Panc1 (cell line): ENCODE measurements around the gene UNC13C. TPM values are rescaled to one million over a fixed set of nuclear protein-coding genes. Genes with fewer than 3 reads are reported as not detected.

Source experiments
- ATAC-seq: fragments of 200-7000 bp; cut with Tn5 transposase; 2 replicates; pipeline ENCODE4 v1.9.1; 2020; ENCODE audit warnings: mild to moderate bottlenecking, moderate library complexity
- BruUV-seq: library from RNA; stranded (reverse); fragments of 400-500 nt; replicated peaks from 2 replicates; lab custom pipeline; 2021; lab: Mats Ljungman, UMichigan
- CTCF ChIA-PET: fragments of 300-600 bp; sonication (Branson Sonifier 250); formaldehyde crosslinking; loops from one replicate; lab custom pipeline; 2022; ENCODE audit warnings: antibody characterized with exemption; lab: Charles Lee
- POLR2A ChIA-PET: fragments of 300-600 bp; sonication (Branson Sonifier 250); formaldehyde crosslinking; loops from one replicate; lab custom pipeline; 2022; ENCODE audit warnings: antibody characterized with exemption; lab: Charles Lee
- DNase-seq: peaks from one replicate; pipeline ENCODE4 v3.0.0-alpha.2; 2010; ENCODE audit warnings: low read depth, low spot score
- H3K27ac ChIP-seq: 2 replicates; pipeline ENCODE4 v1.5.1; 2011; ENCODE audit warnings: mild to moderate bottlenecking, low read length, inconsistent platforms
- H3K27me3 ChIP-seq: fragments of 200-500 bp; sonication (Bioruptor generic); 2 replicates; pipeline ENCODE4 v1.6.0; 2014; ENCODE audit warnings: low read length, inconsistent platforms; ENCODE audit not compliant: control insufficient read depth, insufficient read depth
- H3K36me3 ChIP-seq: fragments of 200-500 bp; sonication (Bioruptor generic); 2 replicates; pipeline ENCODE4 v1.5.1; 2014; ENCODE audit warnings: inconsistent platforms, mild to moderate bottlenecking, low read length, moderate library complexity; ENCODE audit not compliant: control insufficient read depth, insufficient read depth
- H3K4me1 ChIP-seq: 2 replicates; pipeline ENCODE4 v1.5.1; 2011; ENCODE audit warnings: inconsistent platforms, mild to moderate bottlenecking, low read length, moderate library complexity; ENCODE audit not compliant: control insufficient read depth, insufficient read depth
- H3K4me3 ChIP-seq, 2 experiments: 2 replicates each; pipeline ENCODE4 v1.5.1; 2011 to 2012; ENCODE audit warnings: low read depth in 2 of 2, low read length in 2 of 2, mild to moderate bottlenecking in 2 of 2, inconsistent platforms in 1 of 2, moderate library complexity in 1 of 2
- H3K9me3 ChIP-seq: fragments of 200-500 bp; sonication (Bioruptor generic); 2 replicates; pipeline ENCODE4 v1.5.1; 2014; ENCODE audit warnings: low read depth, mild to moderate bottlenecking, inconsistent platforms, low read length, moderate library complexity; ENCODE audit not compliant: control insufficient read depth, insufficient read depth
- POLR2AphosphoS5 ChIP-seq: IDR thresholded peaks from 2 replicates; pipeline ENCODE4 v1.6.1; 2012; ENCODE audit warnings: mild to moderate bottlenecking, low read depth, low read length, moderate library complexity
- SIN3A ChIP-seq: IDR thresholded peaks from 2 replicates; pipeline ENCODE4 v1.6.1; 2012; ENCODE audit warnings: low read depth, mild to moderate bottlenecking, low read length, moderate library complexity, borderline replicate concordance; ENCODE audit not compliant: insufficient read depth
- TCF7L2 ChIP-seq: IDR thresholded peaks from 2 replicates; pipeline ENCODE4 v1.6.1; 2011; ENCODE audit warnings: mild to moderate bottlenecking, low read depth, low read length, inconsistent platforms
- in situ Hi-C: cut with HindIII; loops from 2 replicates; pipeline ENCODE4 v1.10.0; 2016; ENCODE audit warnings: low sequenced_read_pairs, low pct_unique_long_range_greater_than_20kb
- intact Hi-C: fragments of 100-400 bp; cut with micrococcal nuclease; formaldehyde crosslinking; loops from one replicate; pipeline ENCODE4 v1.10.0; 2022; ENCODE audit not compliant: unreplicated experiment
- total RNA-seq: library from RNA; stranded (reverse); gene quantifications from one replicate; pipeline ENCODE4 v1.2.1, GENCODE V29; 2021; ENCODE audit not compliant: unreplicated experiment
- TF ChIP-seq, protein P1 (sequence below): fragments of 450-650 bp; IDR thresholded peaks from 2 replicates; pipeline ENCODE4 v1.5.1; 2017; ENCODE audit warnings: mild to moderate bottlenecking
- TF ChIP-seq, protein P2 (sequence below), 2 experiments: IDR thresholded peaks; 2 replicates each; pipeline ENCODE4 v1.6.1; 2011 to 2012; ENCODE audit warnings: low read depth in 2 of 2, control low read depth in 1 of 2, low read length in 1 of 2, mild to moderate bottlenecking in 1 of 2, moderate library complexity in 1 of 2; ENCODE audit not compliant: insufficient read depth in 1 of 2

UNC13C gene
- total RNA-seq, 1 experiment from 2014 or later, result not detected

DNA sequence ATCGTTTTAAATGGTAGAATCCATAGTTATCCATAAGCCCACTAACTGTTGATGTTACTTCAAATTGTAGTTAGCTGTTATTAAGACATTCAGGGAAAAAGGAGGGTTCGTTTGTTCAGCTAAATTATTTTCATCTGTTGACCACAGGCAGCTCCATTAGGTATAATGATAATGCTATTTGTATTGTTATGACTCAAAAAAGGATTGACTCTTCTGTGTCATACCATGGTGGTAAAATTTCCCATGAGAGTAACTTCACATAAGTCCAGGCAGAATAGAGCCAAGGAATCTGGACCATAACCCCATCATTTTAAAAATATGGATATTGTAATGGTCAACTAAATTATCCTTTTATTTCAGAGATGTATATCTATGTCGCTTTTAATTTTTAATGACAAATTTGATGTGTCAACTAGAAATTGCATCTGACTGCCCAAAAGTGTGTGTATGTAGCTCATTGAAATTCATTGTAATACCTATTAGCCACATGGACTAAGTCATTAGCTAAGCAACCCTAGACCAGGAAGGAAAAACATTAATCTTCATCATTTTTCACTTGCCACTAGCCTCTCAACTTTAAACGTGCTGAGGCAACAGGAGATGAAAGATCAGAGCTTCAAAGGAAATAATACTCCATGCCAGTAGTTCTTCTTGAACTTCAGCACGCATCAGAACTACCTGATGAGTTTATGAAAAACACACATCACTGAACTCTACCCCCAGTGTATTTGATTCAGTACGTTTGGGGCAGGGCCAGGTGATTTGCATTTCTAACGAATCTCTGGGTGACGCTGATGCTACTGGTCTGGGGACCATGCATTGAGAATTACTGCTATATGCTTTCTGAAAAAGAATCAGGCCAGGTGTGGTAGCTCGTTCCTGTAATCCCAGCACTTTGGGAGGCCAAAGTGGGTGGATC is 537.7 kb downstream of the UNC13C start:
- Histone ChIP-seq H3K4me1 (no peaks in the 10 kb centered on the region), H3K9me3 (no peaks in the 10 kb centered on the region; the same call in 1 of the 2 replicates), H3K4me3 (no peak overlapping the region), H3K27me3 (no peaks in the 10 kb centered on the region), H3K36me3 (no peaks in the 10 kb centered on the region), H3K27ac (no peak overlapping the region)
- TF ChIP-seq POLR2AphosphoS5 (no peak), TCF7L2 (no peak), SIN3A (no peak)
- TF ChIP-seq, protein P1, sequence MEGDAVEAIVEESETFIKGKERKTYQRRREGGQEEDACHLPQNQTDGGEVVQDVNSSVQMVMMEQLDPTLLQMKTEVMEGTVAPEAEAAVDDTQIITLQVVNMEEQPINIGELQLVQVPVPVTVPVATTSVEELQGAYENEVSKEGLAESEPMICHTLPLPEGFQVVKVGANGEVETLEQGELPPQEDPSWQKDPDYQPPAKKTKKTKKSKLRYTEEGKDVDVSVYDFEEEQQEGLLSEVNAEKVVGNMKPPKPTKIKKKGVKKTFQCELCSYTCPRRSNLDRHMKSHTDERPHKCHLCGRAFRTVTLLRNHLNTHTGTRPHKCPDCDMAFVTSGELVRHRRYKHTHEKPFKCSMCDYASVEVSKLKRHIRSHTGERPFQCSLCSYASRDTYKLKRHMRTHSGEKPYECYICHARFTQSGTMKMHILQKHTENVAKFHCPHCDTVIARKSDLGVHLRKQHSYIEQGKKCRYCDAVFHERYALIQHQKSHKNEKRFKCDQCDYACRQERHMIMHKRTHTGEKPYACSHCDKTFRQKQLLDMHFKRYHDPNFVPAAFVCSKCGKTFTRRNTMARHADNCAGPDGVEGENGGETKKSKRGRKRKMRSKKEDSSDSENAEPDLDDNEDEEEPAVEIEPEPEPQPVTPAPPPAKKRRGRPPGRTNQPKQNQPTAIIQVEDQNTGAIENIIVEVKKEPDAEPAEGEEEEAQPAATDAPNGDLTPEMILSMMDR, result no peak
- TF ChIP-seq, protein P2, sequence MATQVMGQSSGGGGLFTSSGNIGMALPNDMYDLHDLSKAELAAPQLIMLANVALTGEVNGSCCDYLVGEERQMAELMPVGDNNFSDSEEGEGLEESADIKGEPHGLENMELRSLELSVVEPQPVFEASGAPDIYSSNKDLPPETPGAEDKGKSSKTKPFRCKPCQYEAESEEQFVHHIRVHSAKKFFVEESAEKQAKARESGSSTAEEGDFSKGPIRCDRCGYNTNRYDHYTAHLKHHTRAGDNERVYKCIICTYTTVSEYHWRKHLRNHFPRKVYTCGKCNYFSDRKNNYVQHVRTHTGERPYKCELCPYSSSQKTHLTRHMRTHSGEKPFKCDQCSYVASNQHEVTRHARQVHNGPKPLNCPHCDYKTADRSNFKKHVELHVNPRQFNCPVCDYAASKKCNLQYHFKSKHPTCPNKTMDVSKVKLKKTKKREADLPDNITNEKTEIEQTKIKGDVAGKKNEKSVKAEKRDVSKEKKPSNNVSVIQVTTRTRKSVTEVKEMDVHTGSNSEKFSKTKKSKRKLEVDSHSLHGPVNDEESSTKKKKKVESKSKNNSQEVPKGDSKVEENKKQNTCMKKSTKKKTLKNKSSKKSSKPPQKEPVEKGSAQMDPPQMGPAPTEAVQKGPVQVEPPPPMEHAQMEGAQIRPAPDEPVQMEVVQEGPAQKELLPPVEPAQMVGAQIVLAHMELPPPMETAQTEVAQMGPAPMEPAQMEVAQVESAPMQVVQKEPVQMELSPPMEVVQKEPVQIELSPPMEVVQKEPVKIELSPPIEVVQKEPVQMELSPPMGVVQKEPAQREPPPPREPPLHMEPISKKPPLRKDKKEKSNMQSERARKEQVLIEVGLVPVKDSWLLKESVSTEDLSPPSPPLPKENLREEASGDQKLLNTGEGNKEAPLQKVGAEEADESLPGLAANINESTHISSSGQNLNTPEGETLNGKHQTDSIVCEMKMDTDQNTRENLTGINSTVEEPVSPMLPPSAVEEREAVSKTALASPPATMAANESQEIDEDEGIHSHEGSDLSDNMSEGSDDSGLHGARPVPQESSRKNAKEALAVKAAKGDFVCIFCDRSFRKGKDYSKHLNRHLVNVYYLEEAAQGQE (IDR thresholded peaks at IDR 0.05; ENCODE audit: insufficient read depth in 1 of 2, low read depth in 2 of 2, low read length in 1 of 2), result no peak
- no peak for ATAC-seq
- BruUV-seq, result no TSS peak
- ChIA-PET POLR2A (no interaction called here), CTCF (no interaction called here)
- no peak for DNase-seq
- intact Hi-C loops, result no loop called here
- in situ Hi-C loops, result no loop called here

DNA sequence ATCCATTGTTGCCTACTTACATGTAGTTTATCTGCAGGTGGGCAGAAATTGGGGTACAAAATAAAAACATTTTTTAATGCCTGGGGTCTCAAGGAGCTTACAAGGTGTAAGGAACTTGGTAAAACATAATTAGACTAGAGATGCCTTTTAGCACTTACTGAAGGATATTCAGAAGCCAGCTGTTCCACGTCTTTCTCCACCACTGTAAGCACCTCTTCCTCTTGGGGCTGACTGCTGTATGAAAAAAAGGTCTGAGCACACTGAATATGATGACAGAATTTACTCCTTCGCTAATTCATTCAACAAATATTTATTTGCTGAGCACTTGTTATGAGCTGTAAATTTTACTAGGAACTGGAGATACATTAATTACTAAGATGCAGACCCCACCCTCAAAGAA is 539.1 kb downstream of the UNC13C start:
- no peaks in the 10 kb centered on the region; the same call in 1 of the 2 replicates for H3K9me3 ChIP-seq
- in situ Hi-C loops, result no loop called here
- TF ChIP-seq, protein P2 (IDR thresholded peaks at IDR 0.05; ENCODE audit: insufficient read depth in 1 of 2, low read depth in 2 of 2, low read length in 1 of 2), result no peak
- TF ChIP-seq POLR2AphosphoS5, result no peak
- TF ChIP-seq, protein P1, result no peak
- no peak for TF ChIP-seq SIN3A
- TF ChIP-seq TCF7L2, result no peak
- ChIA-PET POLR2A (no interaction called here), CTCF (no interaction called here)
- no peaks in the 10 kb centered on the region for H3K27me3 ChIP-seq
- no peaks in the 10 kb centered on the region for H3K4me1 ChIP-seq
- H3K36me3 ChIP-seq, result no peaks in the 10 kb centered on the region
- DNase-seq (no peak), ATAC-seq (no peak)
- H3K27ac ChIP-seq, result no peak overlapping the region
- H3K4me3 ChIP-seq, result no peak overlapping the region
- intact Hi-C loops, result no loop called here
- BruUV-seq, result no TSS peak
